Naive thymus-derived CD8-positive, alpha-beta T cell (primary cell): ENCODE results near the gene ADSS1. TPM values are rescaled to one million over a fixed set of nuclear protein-coding genes. Genes with fewer than 3 reads are reported as not detected.

Experiments
- ATAC-seq, 2 donors: fragments of 150-1000 bp; cut with Tn5 transposase in 1 of 2; sonication (Bioruptor Pico), chemical (Tn5 transposase) in 1 of 2; 1 replicate in 1 of 2; 2 replicates in 1 of 2; pipeline ENCODE4 v1.10.0; 2021; ENCODE audit warnings: mild to moderate bottlenecking in 2 of 2, moderate library complexity in 2 of 2
- POLR2A ChIA-PET: fragments of 350-600 bp; sonication (Branson Sonifier 250); formaldehyde crosslinking; loops from one replicate; lab custom pipeline; 2021; ENCODE audit warnings: antibody characterized with exemption; lab: Charles Lee
- DNase-seq, 10 donors: peaks; one replicate each; pipeline versions ENCODE4 v3.0.0 to v3.0.0-alpha.2; 2020 to 2022
- H3K27ac Mint-ChIP-seq, 10 donors: one replicate each; pipeline ENCODE4 v1.8.0; 2020 to 2022; ENCODE audit warnings: mild to moderate bottlenecking in 10 of 10, mixed read lengths in 10 of 10, moderate library complexity in 4 of 10, inconsistent platforms in 1 of 10
- H3K27me3 Mint-ChIP-seq, 5 donors: one replicate each; pipeline ENCODE4 v1.8.0; 2021 to 2022; ENCODE audit warnings: mixed read lengths in 5 of 5
- H3K36me3 Mint-ChIP-seq, 3 donors: one replicate each; pipeline ENCODE4 v1.8.0; 2020 to 2022; ENCODE audit warnings: mixed read lengths in 3 of 3, mild to moderate bottlenecking in 2 of 3, inconsistent platforms in 1 of 3
- H3K4me1 Mint-ChIP-seq, 4 donors: one replicate each; pipeline ENCODE4 v1.8.0; 2021 to 2022; ENCODE audit warnings: mixed read lengths in 4 of 4
- H3K4me3 Mint-ChIP-seq, 10 donors: one replicate each; pipeline ENCODE4 v1.8.0; 2020 to 2022; ENCODE audit warnings: mild to moderate bottlenecking in 10 of 10, mixed read lengths in 10 of 10, moderate library complexity in 6 of 10, inconsistent platforms in 1 of 10
- H3K9me3 Mint-ChIP-seq, 9 donors: one replicate each; pipeline ENCODE4 v1.8.0; 2020 to 2022; ENCODE audit warnings: mixed read lengths in 9 of 9, mild to moderate bottlenecking in 3 of 9, inconsistent platforms in 1 of 9, moderate library complexity in 1 of 9
- polyA plus RNA-seq, 3 donors: library from polyadenylated mRNA; unstranded; fragments of 300-500 nt; fragmentation: Illumina TruSeq; gene quantifications; one replicate each; pipeline ENCODE4 v1.2.3, GENCODE V29; 2021
- total RNA-seq, 8 experiments: library from RNA in 2 of 8; stranded (reverse) in 2 of 8; gene quantifications; one replicate each; pipeline ENCODE4 v1.2.3 and lab custom pipeline; 2021 to 2026

Gene ADSS1
- total and polyA plus RNA-seq, 5 experiments from 2014 or later: 0.61 to 5.5 (median 3.1) TPM

DNA sequence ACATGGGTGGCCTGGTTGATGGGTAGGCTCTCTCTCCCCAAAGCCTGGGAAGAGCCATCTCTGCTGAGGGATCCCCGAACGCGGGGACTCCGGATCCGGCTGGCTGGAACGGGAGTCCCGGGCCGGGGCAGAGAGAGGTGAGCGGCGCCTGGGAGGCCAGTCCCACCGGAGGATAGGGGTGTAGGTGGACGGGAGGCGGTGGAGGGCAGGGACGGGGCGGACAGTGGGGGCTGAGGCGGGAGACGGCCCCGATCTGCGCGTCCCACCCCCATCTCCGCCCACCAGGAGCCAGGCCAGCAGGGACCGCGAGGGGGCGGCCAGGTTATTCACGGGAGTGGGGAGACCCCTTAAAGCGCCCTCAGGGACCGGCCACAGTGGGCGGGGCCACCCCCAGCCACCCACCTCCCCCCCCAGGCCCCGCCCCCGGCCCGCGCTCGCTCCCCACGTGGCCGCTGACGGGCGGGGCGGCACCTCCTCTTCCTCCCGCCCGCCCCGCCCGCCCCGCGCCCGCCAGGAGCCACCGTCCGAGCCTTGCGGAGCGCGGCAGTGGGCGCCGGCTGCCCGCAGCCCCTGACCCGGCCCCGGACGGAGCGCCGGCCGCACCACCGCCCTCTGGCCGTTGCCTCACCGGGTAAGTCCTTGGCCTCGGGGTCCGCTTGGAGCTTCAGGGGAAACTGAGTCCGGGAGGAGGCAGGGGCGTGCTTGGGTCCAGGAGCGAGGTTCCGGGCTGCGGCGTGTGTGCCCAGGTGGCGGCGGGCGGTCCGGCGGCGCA, 34.7 kb upstream of the ADSS1 start, which contains the start of gene INF2:
INF2 (plus strand) TSS at position 510 of the 772 bp plus-strand sequence. CDS start 11,748 bp downstream, outside the sequence.
- POLR2A ChIA-PET: interaction anchor here (0.5 to 6.1 kb wide), 5 partner anchors 10 to 63 kb away, joined by 3 to 58 read pairs (median 4); no protein-coding TSS in a partner anchor
- peak; percentile 58 to 62 for ATAC-seq
- H3K27ac Mint-ChIP-seq: peak within 1 kb of the TSS; percentile 35 to 87 (median 70)

DNA sequence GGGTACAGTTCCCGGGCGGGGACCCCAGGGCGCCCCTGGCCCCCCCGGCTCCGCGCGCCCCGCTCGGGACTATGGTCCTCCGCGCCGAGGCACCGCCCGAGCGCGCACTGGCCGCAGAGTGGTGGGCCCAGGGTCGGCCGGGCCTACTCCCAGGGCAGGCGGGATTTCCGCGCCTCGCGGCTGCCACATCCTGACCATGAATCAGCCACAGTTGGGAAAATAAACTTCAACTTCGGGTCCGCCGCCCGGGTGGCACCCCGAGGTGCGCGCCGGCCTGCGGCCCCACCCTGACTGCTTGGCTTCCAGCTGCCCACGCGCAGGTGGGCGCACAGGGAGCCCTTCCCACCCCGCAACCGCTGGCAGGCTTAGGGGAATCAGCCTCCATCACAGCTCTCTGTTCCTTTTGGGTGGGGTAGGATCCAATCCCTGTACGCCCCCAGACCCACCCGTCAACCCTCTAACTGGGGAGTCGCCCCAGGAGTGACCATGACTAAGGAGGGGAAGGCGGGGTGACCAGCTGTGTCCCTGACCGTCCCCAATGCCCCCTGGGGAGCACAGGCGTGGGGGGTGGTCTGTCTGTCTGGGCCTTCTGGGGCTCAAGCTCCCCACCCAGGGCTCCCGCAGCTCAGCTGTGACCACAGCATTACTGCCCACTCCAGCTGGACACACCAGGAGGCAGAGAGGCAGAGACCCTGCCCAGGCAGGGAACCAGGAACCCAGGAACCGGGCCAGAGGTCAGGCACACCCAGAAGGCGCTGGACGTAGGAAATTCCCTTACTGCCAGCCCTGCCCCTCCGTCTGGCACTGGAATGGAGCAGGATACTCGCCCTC, 33.9 kb upstream of the ADSS1 start:
- Mint-ChIP-seq H3K27me3 (no peaks in the 10 kb centered on the region), H3K36me3 (no peaks in the 10 kb centered on the region), H3K4me1 (peaks cover 20 to 75% (median 62%) of the 10 kb centered on the region in 4 donors), H3K4me3 (peak overlapping the region; percentile 69 to 88 (median 79)), H3K27ac (peak overlapping the region in 9 of 10 donors; percentile 31 to 92 (median 76)), H3K9me3 (no peaks in the 10 kb centered on the region)
- ATAC-seq (peak; percentile 10 to 39), DNase-seq (no peak)
- POLR2A ChIA-PET: interaction anchor here (0.5 to 6.1 kb wide), 11 partner anchors 11 to 1914 kb away, joined by 3 to 58 read pairs (median 3); partner anchors contain the start of gene SIVA1

More for the DNA sequence above, 34.7 kb upstream of the ADSS1 start, which contains the start of gene INF2:
- peak in 9 of 10 donors; percentile 23 to 73 (median 43) for DNase-seq
- H3K36me3 Mint-ChIP-seq: no peaks in the 10 kb centered on the region
- peaks cover 19 to 72% (median 61%) of the 10 kb centered on the region in 4 donors for H3K4me1 Mint-ChIP-seq
- peak within 1 kb of the TSS; percentile 69 to 88 (median 79) for H3K4me3 Mint-ChIP-seq
- H3K27me3 Mint-ChIP-seq: no peaks in the 10 kb centered on the region
- no peaks in the 10 kb centered on the region for H3K9me3 Mint-ChIP-seq

DNA sequence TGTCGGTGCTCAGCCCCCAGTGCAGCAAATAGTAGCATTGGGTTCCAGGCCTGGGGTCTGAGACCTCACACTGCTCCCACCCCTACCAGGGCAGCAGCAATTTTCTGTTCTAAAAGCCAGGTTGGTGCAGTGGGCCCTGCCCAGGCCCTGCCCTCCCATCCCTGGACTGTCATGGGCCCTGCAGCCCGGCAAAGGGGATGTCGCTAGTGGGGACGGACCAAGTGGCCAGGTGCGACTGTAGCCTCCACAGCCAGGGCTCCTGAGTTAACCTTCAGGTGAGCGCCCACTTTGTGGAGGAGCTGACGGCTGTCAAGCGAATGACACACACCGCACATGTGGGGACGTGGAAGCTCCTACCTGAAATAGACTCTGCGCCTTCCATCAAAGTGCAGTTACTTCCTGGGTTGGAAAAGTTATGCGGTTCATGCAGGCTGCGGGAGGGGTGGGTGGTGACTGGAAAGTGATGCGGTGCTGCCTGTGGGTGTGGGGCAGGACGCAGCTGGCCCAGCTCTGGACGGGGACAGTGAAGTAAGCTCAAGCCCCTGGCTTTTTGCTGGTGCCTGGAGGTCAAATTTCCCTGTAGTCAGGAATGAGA, 33.1 kb upstream of the ADSS1 start:
- peaks cover 23 to 75% (median 67%) of the 10 kb centered on the region in 4 donors for H3K4me1 Mint-ChIP-seq
- H3K27ac Mint-ChIP-seq: peak overlapping the region; percentile 55 to 92 (median 80)
- H3K9me3 Mint-ChIP-seq: no peaks in the 10 kb centered on the region
- ATAC-seq: no peak
- POLR2A ChIA-PET: interaction anchor here (0.6 to 6.1 kb wide), 8 partner anchors 12 to 1915 kb away, joined by 3 to 58 read pairs (median 3); partner anchors contain the start of gene SIVA1
- no peaks in the 10 kb centered on the region for H3K36me3 Mint-ChIP-seq
- peak overlapping the region; percentile 69 to 88 (median 79) for H3K4me3 Mint-ChIP-seq
- no peak for DNase-seq
- no peaks in the 10 kb centered on the region for H3K27me3 Mint-ChIP-seq

DNA sequence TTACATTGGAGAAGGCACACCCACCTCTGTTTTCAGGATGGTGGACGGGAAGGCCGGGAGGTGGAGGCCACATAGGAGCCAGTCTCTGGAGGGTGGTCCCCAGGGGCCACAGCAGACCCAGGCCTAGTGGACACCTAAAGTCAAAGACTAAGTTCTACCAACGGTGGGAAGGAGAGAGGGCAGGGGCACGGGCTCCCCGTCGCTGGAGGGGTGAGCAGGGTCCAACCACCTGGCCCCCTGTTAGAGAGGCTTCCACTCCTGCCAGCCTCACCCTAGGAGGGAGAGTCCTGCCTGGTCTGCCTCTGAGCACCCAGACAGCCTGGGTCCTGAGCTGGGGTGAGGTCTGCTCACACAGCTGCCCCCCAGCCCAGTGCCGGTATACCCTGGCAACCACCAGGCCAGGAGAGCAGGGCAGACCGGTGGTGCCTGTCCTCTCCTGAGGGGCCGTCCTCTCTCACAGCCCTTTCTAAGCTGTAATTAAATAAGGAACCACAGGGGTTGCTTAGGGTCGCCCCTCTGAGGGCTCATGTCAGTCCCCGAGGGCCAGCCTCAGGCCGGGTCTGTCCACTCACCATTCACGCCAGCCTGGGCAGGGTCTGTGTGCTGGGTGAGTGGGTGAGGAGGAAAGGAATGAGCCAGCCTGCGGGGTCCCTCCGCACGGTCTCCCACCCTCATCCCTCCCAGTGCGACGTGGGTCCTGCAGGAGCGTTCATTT, 32.3 kb upstream of the ADSS1 start:
- POLR2A ChIA-PET: interaction anchor here (0.9 to 6.1 kb wide), 5 partner anchors 12 to 61 kb away, joined by 3 to 58 read pairs (median 4); partner anchors contain the start of gene SIVA1
- H3K27me3 Mint-ChIP-seq: no peaks in the 10 kb centered on the region
- peaks cover 21 to 73% (median 66%) of the 10 kb centered on the region in 4 donors for H3K4me1 Mint-ChIP-seq
- no peak for DNase-seq
- peak overlapping the region in 9 of 10 donors; percentile 69 to 88 (median 80) for H3K4me3 Mint-ChIP-seq
- peak overlapping the region in 9 of 10 donors; percentile 55 to 92 (median 72) for H3K27ac Mint-ChIP-seq
- no peak for ATAC-seq
- no peaks in the 10 kb centered on the region for H3K36me3 Mint-ChIP-seq
- no peaks in the 10 kb centered on the region for H3K9me3 Mint-ChIP-seq

DNA sequence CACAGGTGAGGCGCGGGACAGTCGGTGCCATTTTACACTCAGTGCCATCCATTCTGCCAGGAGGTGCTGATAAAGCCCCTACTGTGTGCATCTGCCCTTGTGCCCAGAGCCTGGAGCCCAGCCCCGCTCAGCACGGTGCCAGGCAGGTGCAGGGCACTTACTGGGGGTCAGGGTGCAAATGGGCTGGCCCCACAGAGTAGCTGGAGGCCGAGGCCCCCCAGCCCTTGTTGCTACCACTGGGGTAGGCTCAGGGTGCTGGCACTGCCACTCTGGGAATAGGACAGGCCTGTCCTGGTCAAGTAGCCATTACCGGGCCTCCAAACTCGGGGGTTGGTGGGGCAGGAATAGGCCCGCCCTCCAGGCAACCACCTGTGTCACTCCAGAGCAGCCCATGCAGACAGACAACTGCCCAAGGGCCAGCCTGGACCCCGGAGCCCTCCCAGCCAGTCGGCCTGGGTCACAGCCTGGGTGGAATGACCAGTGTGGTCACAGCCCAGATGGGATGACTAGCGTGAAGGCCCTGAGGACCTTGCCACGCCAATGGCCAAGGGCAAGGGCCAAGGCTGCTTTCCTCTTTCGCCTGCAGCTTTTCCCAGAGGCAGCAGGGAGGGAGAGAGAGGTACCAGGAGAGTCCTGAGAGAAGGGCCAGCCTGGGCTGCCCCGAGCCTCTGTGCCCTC, 31.6 kb upstream of the ADSS1 start:
- peaks cover 21 to 66% (median 59%) of the 10 kb centered on the region in 4 donors for H3K4me1 Mint-ChIP-seq
- H3K27me3 Mint-ChIP-seq: no peaks in the 10 kb centered on the region
- DNase-seq (no peak), ATAC-seq (no peak)
- H3K4me3 Mint-ChIP-seq: peak overlapping the region in 6 of 10 donors; percentile 15 to 81 (median 34)
- POLR2A ChIA-PET: interaction anchor here (0.5 to 6.1 kb wide), 2 partner anchors 13 to 23 kb away, joined by 3 to 58 read pairs; no protein-coding TSS in a partner anchor
- no peaks in the 10 kb centered on the region for H3K9me3 Mint-ChIP-seq
- H3K36me3 Mint-ChIP-seq: no peaks in the 10 kb centered on the region
- peak overlapping the region in 5 of 10 donors; percentile 55 to 86 (median 82) for H3K27ac Mint-ChIP-seq

DNA sequence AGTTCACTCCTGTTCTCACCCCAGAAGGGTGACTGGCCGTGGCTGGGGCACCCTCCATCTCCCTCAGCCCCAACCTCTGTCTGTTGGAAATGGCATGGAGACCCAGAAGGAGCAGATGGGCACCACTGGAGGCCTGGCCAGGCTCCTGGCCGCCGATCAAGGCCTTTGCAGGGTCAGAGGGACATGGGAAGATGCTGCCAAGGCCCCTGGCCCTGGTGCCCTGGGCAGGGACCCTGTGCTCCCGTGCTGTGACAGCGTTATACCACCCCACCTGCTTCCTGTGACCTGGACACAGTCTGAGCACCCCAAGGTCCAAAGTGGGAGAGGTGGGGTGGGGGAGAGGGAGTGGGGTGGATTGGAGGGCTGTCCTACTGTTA, 31.1 kb upstream of the ADSS1 start:
- Mint-ChIP-seq H3K27me3 (no peaks in the 10 kb centered on the region), H3K9me3 (no peaks in the 10 kb centered on the region), H3K36me3 (no peaks in the 10 kb centered on the region), H3K4me3 (peak overlapping the region in 6 of 10 donors; percentile 7 to 81 (median 32)), H3K4me1 (peaks cover 18 to 61% (median 54%) of the 10 kb centered on the region in 4 donors), H3K27ac (peak overlapping the region in 8 of 10 donors; percentile 55 to 88 (median 83))
- ATAC-seq (no peak), DNase-seq (no peak)
- POLR2A ChIA-PET: interaction anchor here (0.5 to 4.0 kb wide), 2 partner anchors 14 to 23 kb away, joined by 3 to 33 read pairs; no protein-coding TSS in a partner anchor

DNA sequence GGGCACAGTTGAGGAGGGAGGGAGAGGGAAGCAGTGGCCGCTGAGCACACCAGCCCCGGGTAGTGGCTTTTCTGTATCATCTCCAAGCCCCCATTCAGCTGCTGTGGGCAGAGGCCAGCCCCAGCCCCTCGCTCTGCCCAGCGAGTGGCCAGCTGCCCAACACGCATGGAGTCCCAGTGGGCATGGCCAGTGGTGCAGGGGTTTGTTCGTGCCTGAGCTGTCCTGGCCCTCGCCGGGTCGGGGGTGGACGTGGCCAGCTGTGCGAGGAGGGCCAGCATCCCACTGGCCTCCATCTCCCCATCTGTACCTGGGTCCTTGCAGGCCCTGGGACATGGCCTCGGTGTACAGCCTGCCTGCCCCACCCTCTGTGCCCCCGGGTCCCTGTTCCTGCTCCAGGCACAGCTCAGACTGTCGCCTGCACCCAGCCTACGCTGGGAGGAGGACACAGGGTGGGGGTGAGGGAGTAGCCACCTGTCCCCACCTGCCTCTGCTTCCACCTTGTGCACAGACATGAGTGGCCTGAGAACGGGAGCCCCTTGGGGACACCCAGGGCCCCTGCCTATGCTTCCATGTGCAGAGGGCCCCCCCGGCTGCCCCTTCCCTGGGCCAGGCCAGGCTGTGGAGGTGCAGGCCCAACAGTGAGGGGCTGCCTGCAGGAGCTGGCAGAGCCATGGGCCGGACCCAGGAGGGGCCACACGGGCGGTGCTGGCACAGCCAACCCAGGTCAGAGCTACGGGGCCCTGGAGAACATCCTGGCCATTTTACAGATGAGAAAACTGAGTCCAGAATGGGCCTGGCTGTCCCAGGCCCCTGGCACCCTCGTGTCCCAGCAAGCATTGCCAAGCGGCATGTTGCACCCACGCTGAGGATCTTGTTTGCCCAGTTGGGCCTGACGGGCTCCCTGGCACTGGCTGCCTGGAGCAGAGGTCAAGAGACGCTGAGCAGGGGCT, 30.3 kb upstream of the ADSS1 start:
- Mint-ChIP-seq H3K4me1 (peaks cover 19 to 53% (median 51%) of the 10 kb centered on the region in 4 donors), H3K4me3 (peak overlapping the region; percentile 26 to 85 (median 51)), H3K27ac (peak overlapping the region; percentile 87 to 98 (median 95)), H3K36me3 (no peaks in the 10 kb centered on the region), H3K9me3 (no peaks in the 10 kb centered on the region), H3K27me3 (no peaks in the 10 kb centered on the region)
- POLR2A ChIA-PET: interaction anchor here (1.2 to 4.0 kb wide), 5 partner anchors 9 to 59 kb away, joined by 3 to 33 read pairs (median 8); partner anchors contain the start of genes ADSS1 and SIVA1
- DNase-seq (no peak), ATAC-seq (no peak)

DNA sequence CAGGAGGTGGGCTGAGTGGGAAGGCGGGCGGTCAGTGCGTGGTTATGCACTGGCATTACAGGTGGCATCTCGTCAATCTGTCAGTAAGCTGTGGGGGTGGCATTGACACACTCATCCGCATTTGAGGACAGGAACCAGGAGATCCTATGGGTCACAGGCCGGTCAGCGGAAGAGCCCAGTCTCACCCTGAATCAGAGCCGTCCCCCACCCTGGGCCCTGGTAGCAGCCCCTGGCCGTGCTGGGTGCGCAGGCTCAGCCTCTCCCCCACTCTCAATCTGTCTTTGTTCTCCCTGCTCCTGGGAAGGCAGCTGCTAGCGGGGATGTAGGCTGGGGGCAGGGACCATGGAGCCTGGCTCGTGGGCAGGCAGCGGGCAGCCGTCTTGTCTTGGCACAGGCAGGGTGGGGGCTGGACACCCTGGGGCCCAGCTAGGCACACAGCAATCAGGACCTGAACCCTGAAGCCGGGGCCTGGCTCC, 29.5 kb upstream of the ADSS1 start:
- Mint-ChIP-seq H3K27me3 (no peaks in the 10 kb centered on the region), H3K36me3 (no peaks in the 10 kb centered on the region), H3K9me3 (no peaks in the 10 kb centered on the region), H3K4me3 (peak overlapping the region; percentile 24 to 85 (median 64)), H3K4me1 (peaks cover 19 to 50% (median 49%) of the 10 kb centered on the region in 4 donors), H3K27ac (peak overlapping the region; percentile 82 to 98 (median 95))
- POLR2A ChIA-PET: interaction anchor here (0.6 to 4.0 kb wide), 8 partner anchors 10 to 106 kb away, joined by 3 to 33 read pairs (median 9); partner anchors contain the start of genes ADSS1, SIVA1 and ZBTB42
- ATAC-seq (no peak), DNase-seq (no peak)

DNA sequence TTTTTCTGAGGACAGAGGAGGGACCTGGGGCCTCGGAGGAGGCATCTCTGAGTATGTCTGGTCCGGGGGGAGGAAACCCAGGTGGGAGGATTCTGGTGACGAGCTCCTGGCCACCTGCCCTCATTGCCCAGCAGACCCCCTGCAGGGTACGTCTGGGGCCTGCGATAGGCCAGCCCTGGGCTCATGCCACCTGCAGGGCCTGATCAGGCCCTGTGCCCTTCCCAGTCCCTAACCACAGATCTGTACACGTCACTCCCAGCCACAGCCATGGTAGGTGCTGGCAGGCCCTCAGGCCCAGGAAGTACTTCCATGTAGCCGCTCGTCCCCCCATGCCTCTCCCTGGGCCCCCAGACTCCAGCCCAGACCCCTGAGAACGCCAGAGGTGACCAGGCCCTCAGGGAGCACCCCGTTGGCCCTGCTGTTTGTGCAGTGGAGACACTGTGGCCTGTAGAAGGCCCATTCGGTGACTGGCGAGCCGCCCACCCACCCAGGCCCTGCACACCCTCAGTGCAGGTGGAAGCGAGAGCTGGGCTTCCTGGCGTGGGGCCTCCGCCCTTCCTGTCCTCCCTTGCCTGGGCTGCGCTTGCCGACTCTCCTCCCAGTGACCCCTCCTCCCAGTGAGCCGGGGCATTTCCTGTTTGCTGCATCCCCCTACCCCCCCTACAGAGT, 28.9 kb upstream of the ADSS1 start:
- peak; percentile 76 to 84 for ATAC-seq
- Mint-ChIP-seq H3K36me3 (no peaks in the 10 kb centered on the region), H3K4me3 (peak overlapping the region; percentile 46 to 85 (median 69)), H3K27ac (peak overlapping the region; percentile 93 to 98 (median 95)), H3K4me1 (peaks cover 19 to 50% (median 49%) of the 10 kb centered on the region in 4 donors), H3K9me3 (no peaks in the 10 kb centered on the region), H3K27me3 (no peaks in the 10 kb centered on the region)
- POLR2A ChIA-PET: interaction anchor here (0.6 to 4.0 kb wide), 12 partner anchors 8 to 105 kb away, joined by 3 to 33 read pairs (median 6); partner anchors contain the start of genes ADSS1, SIVA1 and ZBTB42
- DNase-seq: peak in 9 of 10 donors; percentile 37 to 81 (median 54)
